ENCODE results near the gene NXN. TPM values are rescaled to one million over a fixed set of nuclear protein-coding genes. Genes with fewer than 3 reads are reported as not detected.

NXN gene
- polyA plus RNA-seq, 1 donor from 2014 or later = 14.8 TPM

GRCh38 chr17:992933-993332, 13.4 kb upstream of the NXN start:
- no peak overlapping the region for H3K9ac ChIP-seq (ENCODE audit: low read length)
- TF ChIP-seq MXI1 (conservative IDR thresholded peaks at IDR 0.05; ENCODE audit: poor library complexity, severe bottlenecking) = no peak
- no peaks in the 10 kb centered on the region for H3K9me2 ChIP-seq (ENCODE audit: insufficient read depth, low read length)
- H4K20me1 ChIP-seq (ENCODE audit: insufficient read depth) = no peaks in the 10 kb centered on the region
- H3K27ac ChIP-seq (ENCODE audit: low read length) = no peak overlapping the region
- no peak overlapping the region for H3K4me2 ChIP-seq (ENCODE audit: low read length)
- no peak overlapping the region for H2AFZ ChIP-seq (ENCODE audit: low read depth, low read length)
- H3K4me3 ChIP-seq (ENCODE audit: low read length) = no peak overlapping the region
- no peaks in the 10 kb centered on the region for H3K9me3 ChIP-seq (ENCODE audit: low read length)
- H3K79me2 ChIP-seq (replicated peaks; ENCODE audit: insufficient read depth, low read length) = peaks cover 10% of the 10 kb centered on the region
- H3K27me3 ChIP-seq (ENCODE audit: insufficient read depth, low read depth, low read length) = no peaks in the 10 kb centered on the region
- no peaks in the 10 kb centered on the region for H3F3A ChIP-seq (ENCODE audit: insufficient read depth, low read length, poor library complexity, severe bottlenecking)
- H3K36me3 ChIP-seq (ENCODE audit: insufficient read depth, low read length) = no peaks in the 10 kb centered on the region

GRCh38 chr17:988561-988960, 9.0 kb upstream of the NXN start:
- TF ChIP-seq SMC3 (conservative IDR thresholded peaks at IDR 0.05; ENCODE audit: poor library complexity) = no peak
- no peak for TF ChIP-seq EP300 (conservative IDR thresholded peaks at IDR 0.05; ENCODE audit: poor library complexity, severe bottlenecking)
- TF ChIP-seq RAD21 (conservative IDR thresholded peaks at IDR 0.05) = no peak
- TF ChIP-seq, protein P1, sequence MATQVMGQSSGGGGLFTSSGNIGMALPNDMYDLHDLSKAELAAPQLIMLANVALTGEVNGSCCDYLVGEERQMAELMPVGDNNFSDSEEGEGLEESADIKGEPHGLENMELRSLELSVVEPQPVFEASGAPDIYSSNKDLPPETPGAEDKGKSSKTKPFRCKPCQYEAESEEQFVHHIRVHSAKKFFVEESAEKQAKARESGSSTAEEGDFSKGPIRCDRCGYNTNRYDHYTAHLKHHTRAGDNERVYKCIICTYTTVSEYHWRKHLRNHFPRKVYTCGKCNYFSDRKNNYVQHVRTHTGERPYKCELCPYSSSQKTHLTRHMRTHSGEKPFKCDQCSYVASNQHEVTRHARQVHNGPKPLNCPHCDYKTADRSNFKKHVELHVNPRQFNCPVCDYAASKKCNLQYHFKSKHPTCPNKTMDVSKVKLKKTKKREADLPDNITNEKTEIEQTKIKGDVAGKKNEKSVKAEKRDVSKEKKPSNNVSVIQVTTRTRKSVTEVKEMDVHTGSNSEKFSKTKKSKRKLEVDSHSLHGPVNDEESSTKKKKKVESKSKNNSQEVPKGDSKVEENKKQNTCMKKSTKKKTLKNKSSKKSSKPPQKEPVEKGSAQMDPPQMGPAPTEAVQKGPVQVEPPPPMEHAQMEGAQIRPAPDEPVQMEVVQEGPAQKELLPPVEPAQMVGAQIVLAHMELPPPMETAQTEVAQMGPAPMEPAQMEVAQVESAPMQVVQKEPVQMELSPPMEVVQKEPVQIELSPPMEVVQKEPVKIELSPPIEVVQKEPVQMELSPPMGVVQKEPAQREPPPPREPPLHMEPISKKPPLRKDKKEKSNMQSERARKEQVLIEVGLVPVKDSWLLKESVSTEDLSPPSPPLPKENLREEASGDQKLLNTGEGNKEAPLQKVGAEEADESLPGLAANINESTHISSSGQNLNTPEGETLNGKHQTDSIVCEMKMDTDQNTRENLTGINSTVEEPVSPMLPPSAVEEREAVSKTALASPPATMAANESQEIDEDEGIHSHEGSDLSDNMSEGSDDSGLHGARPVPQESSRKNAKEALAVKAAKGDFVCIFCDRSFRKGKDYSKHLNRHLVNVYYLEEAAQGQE (IDR thresholded peaks at IDR 0.05; ENCODE audit: borderline replicate concordance) = no peak
- TF ChIP-seq MXI1 (conservative IDR thresholded peaks at IDR 0.05; ENCODE audit: poor library complexity, severe bottlenecking) = no peak
- TF ChIP-seq POLR2AphosphoS5 (IDR thresholded peaks at IDR 0.05) = no peak
- no peak for TF ChIP-seq TAF1 (IDR thresholded peaks at IDR 0.05; ENCODE audit: low read depth)
- TF ChIP-seq, protein P2, sequence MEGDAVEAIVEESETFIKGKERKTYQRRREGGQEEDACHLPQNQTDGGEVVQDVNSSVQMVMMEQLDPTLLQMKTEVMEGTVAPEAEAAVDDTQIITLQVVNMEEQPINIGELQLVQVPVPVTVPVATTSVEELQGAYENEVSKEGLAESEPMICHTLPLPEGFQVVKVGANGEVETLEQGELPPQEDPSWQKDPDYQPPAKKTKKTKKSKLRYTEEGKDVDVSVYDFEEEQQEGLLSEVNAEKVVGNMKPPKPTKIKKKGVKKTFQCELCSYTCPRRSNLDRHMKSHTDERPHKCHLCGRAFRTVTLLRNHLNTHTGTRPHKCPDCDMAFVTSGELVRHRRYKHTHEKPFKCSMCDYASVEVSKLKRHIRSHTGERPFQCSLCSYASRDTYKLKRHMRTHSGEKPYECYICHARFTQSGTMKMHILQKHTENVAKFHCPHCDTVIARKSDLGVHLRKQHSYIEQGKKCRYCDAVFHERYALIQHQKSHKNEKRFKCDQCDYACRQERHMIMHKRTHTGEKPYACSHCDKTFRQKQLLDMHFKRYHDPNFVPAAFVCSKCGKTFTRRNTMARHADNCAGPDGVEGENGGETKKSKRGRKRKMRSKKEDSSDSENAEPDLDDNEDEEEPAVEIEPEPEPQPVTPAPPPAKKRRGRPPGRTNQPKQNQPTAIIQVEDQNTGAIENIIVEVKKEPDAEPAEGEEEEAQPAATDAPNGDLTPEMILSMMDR (IDR thresholded peaks at IDR 0.05; ENCODE audit: poor library complexity, severe bottlenecking) = no peak
- TF ChIP-seq EZH2 (IDR thresholded peaks at IDR 0.05; ENCODE audit: borderline replicate concordance, insufficient read depth, low read length, poor library complexity, severe bottlenecking) = no peak
- no peaks in the 10 kb centered on the region for H3K79me2 ChIP-seq (replicated peaks; ENCODE audit: insufficient read depth, low read length)
- H3K4me2 ChIP-seq (ENCODE audit: low read length) = no peak overlapping the region
- H3F3A ChIP-seq (ENCODE audit: insufficient read depth, low read length, poor library complexity, severe bottlenecking) = no peaks in the 10 kb centered on the region
- H3K9me3 ChIP-seq (ENCODE audit: low read length) = no peaks in the 10 kb centered on the region
- no peak overlapping the region for H2AFZ ChIP-seq (ENCODE audit: low read depth, low read length)
- H3K4me3 ChIP-seq (ENCODE audit: low read length) = no peak overlapping the region
- no peaks in the 10 kb centered on the region for H3K27me3 ChIP-seq (ENCODE audit: insufficient read depth, low read depth, low read length)
- H3K27ac ChIP-seq (ENCODE audit: low read length) = no peak overlapping the region
- H3K36me3 ChIP-seq (ENCODE audit: insufficient read depth, low read length) = no peaks in the 10 kb centered on the region
- H3K9ac ChIP-seq (ENCODE audit: low read length) = no peak overlapping the region
- H4K20me1 ChIP-seq (ENCODE audit: insufficient read depth) = no peaks in the 10 kb centered on the region
- H3K9me2 ChIP-seq (ENCODE audit: insufficient read depth, low read length) = no peaks in the 10 kb centered on the region

GRCh38 chr17:987931-988330, 8.4 kb upstream of the NXN start:
- no peaks in the 10 kb centered on the region for H3F3A ChIP-seq (ENCODE audit: insufficient read depth, low read length, poor library complexity, severe bottlenecking)
- no peak overlapping the region for H2AFZ ChIP-seq (ENCODE audit: low read depth, low read length)
- no peak overlapping the region for H3K4me2 ChIP-seq (ENCODE audit: low read length)
- H4K20me1 ChIP-seq (ENCODE audit: insufficient read depth) = no peaks in the 10 kb centered on the region
- no peaks in the 10 kb centered on the region for H3K79me2 ChIP-seq (replicated peaks; ENCODE audit: insufficient read depth, low read length)
- no peaks in the 10 kb centered on the region for H3K27me3 ChIP-seq (ENCODE audit: insufficient read depth, low read depth, low read length)
- H3K4me3 ChIP-seq (ENCODE audit: low read length) = no peak overlapping the region
- no peak for TF ChIP-seq RAD21 (conservative IDR thresholded peaks at IDR 0.05)
- TF ChIP-seq, protein P2 (IDR thresholded peaks at IDR 0.05; ENCODE audit: poor library complexity, severe bottlenecking) = no peak
- TF ChIP-seq EP300 (conservative IDR thresholded peaks at IDR 0.05; ENCODE audit: poor library complexity, severe bottlenecking) = no peak
- TF ChIP-seq SMC3 (conservative IDR thresholded peaks at IDR 0.05; ENCODE audit: poor library complexity) = no peak
- TF ChIP-seq MXI1 (conservative IDR thresholded peaks at IDR 0.05; ENCODE audit: poor library complexity, severe bottlenecking) = no peak
- no peak for TF ChIP-seq TAF1 (IDR thresholded peaks at IDR 0.05; ENCODE audit: low read depth)
- no peak for TF ChIP-seq POLR2AphosphoS5 (IDR thresholded peaks at IDR 0.05)
- TF ChIP-seq EZH2 (IDR thresholded peaks at IDR 0.05; ENCODE audit: borderline replicate concordance, insufficient read depth, low read length, poor library complexity, severe bottlenecking) = no peak
- TF ChIP-seq, protein P1 (IDR thresholded peaks at IDR 0.05; ENCODE audit: borderline replicate concordance) = no peak
- no peak overlapping the region for H3K9ac ChIP-seq (ENCODE audit: low read length)
- H3K27ac ChIP-seq (ENCODE audit: low read length) = no peak overlapping the region
- no peaks in the 10 kb centered on the region for H3K36me3 ChIP-seq (ENCODE audit: insufficient read depth, low read length)
- no peaks in the 10 kb centered on the region for H3K9me3 ChIP-seq (ENCODE audit: low read length)
- no peaks in the 10 kb centered on the region for H3K9me2 ChIP-seq (ENCODE audit: insufficient read depth, low read length)
